ENCODE results near the gene SMAD3.

The SMAD3 gene

DNA sequence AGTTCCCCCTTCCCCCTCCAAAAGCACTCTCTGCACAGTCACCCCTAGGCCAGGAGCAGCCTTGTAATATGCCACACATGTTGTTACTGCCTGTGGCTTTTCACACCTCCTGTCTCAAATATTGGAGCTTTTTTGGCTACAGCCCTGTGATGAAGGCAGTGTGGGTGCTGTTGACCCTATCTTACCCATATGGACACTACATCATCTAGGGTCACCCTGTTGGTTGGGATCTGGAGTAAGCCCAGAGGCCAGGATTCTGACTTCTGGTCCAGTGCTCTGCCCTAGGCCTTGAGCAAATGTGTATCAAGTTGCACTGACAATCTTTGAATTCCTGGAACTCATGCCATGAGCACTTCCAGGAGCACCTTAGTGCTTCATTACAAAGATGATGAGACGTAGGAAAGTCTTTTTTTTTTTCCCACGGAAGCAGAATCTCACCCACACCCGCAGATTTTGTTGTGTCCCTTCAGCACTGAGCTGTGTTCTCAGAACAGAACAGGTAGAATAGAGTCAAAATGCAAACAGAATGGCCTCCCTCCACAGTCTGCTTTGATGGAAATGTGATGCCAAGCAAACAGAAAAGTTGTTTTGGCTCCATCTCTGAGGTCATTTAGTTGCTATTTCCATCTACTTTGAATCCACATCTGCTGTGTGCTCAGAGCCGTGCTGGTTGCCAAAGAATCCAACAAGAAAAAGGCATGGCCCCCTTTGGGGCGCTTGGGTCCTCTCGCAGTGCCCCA is 49.6 kb downstream of the SMAD3 start:
- ChIA-PET POLR2A (ENCODE audit: low non-redundant PET) (interaction anchor here (0.6 kb wide), 1 partner anchor 93 kb away, joined by 3 read pairs; no protein-coding TSS in a partner anchor), CTCF (no interaction called here)
- no peak for DNase-seq (ENCODE audit: low spot score)
- H3K27ac ChIP-seq: no peak overlapping the region
- TF ChIP-seq, protein P1, sequence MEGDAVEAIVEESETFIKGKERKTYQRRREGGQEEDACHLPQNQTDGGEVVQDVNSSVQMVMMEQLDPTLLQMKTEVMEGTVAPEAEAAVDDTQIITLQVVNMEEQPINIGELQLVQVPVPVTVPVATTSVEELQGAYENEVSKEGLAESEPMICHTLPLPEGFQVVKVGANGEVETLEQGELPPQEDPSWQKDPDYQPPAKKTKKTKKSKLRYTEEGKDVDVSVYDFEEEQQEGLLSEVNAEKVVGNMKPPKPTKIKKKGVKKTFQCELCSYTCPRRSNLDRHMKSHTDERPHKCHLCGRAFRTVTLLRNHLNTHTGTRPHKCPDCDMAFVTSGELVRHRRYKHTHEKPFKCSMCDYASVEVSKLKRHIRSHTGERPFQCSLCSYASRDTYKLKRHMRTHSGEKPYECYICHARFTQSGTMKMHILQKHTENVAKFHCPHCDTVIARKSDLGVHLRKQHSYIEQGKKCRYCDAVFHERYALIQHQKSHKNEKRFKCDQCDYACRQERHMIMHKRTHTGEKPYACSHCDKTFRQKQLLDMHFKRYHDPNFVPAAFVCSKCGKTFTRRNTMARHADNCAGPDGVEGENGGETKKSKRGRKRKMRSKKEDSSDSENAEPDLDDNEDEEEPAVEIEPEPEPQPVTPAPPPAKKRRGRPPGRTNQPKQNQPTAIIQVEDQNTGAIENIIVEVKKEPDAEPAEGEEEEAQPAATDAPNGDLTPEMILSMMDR (conservative IDR thresholded peaks at IDR 0.05; ENCODE audit: low read depth): no peak

DNA sequence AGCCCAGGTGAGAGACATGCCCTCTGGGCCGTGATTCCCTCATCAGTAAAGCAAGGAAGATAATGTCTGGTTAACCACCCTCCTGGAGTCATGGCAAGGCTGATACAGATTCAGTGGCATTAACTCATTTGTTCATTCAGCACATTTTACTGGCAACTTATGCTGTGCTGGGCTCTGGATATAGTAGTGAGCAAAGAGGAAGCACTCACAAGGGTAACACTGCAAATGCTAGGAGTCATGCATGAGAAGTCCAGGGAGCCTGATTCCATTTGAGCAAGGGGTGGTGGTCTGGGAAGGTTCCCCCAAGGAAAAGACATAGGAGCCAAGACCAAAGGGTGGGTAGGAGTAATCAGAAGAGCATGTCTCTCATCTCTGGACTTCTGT is 50.2 kb downstream of the SMAD3 start:
- no peak overlapping the region for H3K27ac ChIP-seq
- no peak for DNase-seq (ENCODE audit: low spot score)
- CTCF ChIA-PET: no interaction called here
- TF ChIP-seq, protein P1 (conservative IDR thresholded peaks at IDR 0.05; ENCODE audit: low read depth): no peak
- POLR2A ChIA-PET (ENCODE audit: low non-redundant PET): interaction anchor here (0.6 kb wide), 1 partner anchor 93 kb away, joined by 3 read pairs; no protein-coding TSS in a partner anchor

DNA sequence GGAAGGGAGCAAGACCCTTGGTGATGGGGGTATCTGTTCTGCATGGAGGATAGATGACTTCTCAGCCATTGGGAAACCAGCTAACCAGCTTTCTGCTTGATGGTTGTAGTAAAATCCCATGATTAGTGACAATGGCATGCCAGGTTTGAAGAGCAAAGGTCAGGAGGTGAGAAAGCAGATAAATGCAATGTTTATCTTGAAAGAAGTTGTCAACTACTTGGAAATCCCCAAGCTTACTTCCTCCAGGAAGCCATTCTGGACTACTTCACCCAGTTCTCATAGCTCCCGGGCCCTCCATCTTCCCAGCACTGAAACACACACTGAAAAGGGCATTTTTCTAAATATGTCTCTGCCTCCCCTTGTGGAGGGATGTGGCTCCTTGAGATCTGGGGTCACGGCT is 51.3 kb downstream of the SMAD3 start:
- ChIA-PET POLR2A (ENCODE audit: low non-redundant PET) (no interaction called here), CTCF (no interaction called here)
- TF ChIP-seq, protein P1 (conservative IDR thresholded peaks at IDR 0.05; ENCODE audit: low read depth): no peak
- no peak overlapping the region; the same call in 1 of the 2 replicates for H3K27ac ChIP-seq
- no peak for DNase-seq (ENCODE audit: low spot score)

DNA sequence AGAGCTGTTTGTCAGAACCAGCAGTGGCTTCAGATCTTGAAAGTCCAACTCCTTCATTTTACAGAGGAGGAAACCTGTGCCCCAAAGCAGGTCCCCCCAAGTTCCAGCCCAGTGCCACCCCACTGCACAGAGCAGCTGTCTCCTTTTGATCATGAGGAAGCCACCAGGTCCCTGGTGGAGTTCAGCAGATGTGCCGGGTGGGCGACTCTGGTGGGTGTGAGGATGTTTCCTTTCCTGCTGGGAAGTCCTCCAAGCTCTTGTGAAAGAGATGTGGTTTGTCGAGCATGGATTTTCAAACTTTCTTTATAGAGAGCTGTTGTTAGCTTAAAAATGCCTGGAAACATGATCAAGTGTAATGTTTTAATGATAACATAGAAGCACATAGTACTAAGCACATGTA is 52.0 kb downstream of the SMAD3 start:
- POLR2A ChIA-PET (ENCODE audit: low non-redundant PET): no interaction called here
- peak overlapping the region; percentile 37 for H3K27ac ChIP-seq

DNA sequence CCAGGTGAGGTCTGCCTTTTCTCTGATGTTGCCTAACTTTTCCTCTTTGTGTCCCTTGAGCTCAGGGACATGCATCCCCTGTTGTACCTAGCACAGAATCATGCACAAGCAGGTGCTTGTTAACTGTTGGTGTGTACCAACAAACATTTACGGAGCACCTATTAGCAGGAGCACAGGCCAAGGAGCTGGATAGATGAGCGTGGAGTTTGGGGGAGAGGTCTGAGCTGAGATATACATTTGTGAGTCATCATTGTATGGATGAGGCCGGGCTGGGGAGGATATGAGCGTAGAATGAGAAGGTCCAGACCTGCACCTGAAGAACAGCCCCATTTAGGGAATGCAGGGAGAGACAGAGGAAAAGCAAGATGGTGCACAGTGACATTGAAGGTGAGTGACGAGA is 53.4 kb downstream of the SMAD3 start:
- DNase-seq (ENCODE audit: low spot score): no peak
- POLR2A ChIA-PET (ENCODE audit: low non-redundant PET): no interaction called here
- TF ChIP-seq, protein P1 (conservative IDR thresholded peaks at IDR 0.05; ENCODE audit: low read depth): no peak
- CTCF ChIA-PET: interaction anchor here (0.6 kb wide), 1 partner anchor 58 kb away, joined by 4 read pairs; no protein-coding TSS in a partner anchor
- peak overlapping the region; percentile 94 for H3K27ac ChIP-seq

More for the DNA sequence above, 52.0 kb downstream of the SMAD3 start:
- no peak for DNase-seq (ENCODE audit: low spot score)
- CTCF ChIA-PET: no interaction called here
- TF ChIP-seq, protein P1 (conservative IDR thresholded peaks at IDR 0.05; ENCODE audit: low read depth): no peak

DNA sequence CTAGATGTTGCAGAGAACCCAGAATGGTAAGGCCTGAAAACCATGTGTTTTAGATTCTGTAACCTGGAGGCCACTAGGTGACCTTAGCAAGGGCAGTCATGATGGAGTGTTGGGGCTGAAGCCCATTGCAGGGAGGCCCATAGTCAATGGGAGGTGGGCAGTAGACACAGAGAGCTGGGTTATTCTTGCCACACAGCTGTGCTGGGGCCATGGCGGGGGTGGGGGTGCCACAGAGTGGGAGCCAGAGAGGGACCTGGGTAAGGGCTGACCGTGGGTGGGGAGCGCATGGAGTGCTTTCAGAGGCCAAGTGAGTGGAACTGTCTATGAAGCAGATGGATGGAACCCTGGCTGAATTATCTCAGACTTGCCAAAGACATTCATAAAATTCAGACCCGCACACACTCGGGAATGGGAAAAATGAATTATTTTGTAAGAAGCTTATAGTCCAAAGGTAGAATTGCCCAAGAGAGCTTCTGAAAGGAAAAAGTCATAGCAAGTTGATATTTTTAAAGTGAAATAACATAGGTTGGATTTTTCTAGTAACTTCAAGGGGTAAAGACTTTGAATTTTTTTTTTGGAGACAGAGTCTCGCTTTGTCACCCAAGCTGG is 53.9 kb downstream of the SMAD3 start:
- ChIA-PET POLR2A (ENCODE audit: low non-redundant PET) (no interaction called here), CTCF (interaction anchor here (0.6 kb wide), 1 partner anchor 59 kb away, joined by 4 read pairs; no protein-coding TSS in a partner anchor)
- no peak for DNase-seq (ENCODE audit: low spot score)
- H3K27ac ChIP-seq: peak overlapping the region; percentile 94
- TF ChIP-seq, protein P1 (conservative IDR thresholded peaks at IDR 0.05; ENCODE audit: low read depth): no peak
